ENCODE measurements around the gene PTPN9.

DNA sequence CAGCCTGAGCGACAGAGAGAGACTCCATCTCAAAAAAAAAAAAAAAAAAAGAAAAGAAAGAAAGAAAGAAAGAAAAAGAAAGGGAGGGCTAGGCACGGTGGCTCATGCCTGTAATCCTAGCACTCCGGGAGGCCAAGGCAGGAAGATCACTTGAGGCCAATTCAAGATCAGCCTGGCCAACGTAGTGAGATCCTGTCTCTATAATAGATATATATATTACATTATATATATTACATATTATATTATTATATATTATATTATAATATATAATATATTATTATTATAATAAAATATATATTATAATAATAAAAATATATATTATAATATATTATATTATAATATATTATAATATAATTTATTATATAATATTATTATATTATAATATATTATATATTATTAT, 48.9 kb downstream of the PTPN9 start:
- TF ChIP-seq, protein P1, sequence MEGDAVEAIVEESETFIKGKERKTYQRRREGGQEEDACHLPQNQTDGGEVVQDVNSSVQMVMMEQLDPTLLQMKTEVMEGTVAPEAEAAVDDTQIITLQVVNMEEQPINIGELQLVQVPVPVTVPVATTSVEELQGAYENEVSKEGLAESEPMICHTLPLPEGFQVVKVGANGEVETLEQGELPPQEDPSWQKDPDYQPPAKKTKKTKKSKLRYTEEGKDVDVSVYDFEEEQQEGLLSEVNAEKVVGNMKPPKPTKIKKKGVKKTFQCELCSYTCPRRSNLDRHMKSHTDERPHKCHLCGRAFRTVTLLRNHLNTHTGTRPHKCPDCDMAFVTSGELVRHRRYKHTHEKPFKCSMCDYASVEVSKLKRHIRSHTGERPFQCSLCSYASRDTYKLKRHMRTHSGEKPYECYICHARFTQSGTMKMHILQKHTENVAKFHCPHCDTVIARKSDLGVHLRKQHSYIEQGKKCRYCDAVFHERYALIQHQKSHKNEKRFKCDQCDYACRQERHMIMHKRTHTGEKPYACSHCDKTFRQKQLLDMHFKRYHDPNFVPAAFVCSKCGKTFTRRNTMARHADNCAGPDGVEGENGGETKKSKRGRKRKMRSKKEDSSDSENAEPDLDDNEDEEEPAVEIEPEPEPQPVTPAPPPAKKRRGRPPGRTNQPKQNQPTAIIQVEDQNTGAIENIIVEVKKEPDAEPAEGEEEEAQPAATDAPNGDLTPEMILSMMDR (IDR thresholded peaks at IDR 0.05) = no peak
- TF ChIP-seq POLR2A (IDR thresholded peaks at IDR 0.05) = no peak
